Measurements from ENCODE around the gene LRRC59. TPM values are rescaled to one million over a fixed set of nuclear protein-coding genes. Genes with fewer than 3 reads are reported as not detected.

The LRRC59 gene
- total and polyA plus RNA-seq, 2 of the 13 experiments (the other 11 are each of a cell fraction or from before 2014, with no cell fraction given): 87.3 to 222 TPM

DNA sequence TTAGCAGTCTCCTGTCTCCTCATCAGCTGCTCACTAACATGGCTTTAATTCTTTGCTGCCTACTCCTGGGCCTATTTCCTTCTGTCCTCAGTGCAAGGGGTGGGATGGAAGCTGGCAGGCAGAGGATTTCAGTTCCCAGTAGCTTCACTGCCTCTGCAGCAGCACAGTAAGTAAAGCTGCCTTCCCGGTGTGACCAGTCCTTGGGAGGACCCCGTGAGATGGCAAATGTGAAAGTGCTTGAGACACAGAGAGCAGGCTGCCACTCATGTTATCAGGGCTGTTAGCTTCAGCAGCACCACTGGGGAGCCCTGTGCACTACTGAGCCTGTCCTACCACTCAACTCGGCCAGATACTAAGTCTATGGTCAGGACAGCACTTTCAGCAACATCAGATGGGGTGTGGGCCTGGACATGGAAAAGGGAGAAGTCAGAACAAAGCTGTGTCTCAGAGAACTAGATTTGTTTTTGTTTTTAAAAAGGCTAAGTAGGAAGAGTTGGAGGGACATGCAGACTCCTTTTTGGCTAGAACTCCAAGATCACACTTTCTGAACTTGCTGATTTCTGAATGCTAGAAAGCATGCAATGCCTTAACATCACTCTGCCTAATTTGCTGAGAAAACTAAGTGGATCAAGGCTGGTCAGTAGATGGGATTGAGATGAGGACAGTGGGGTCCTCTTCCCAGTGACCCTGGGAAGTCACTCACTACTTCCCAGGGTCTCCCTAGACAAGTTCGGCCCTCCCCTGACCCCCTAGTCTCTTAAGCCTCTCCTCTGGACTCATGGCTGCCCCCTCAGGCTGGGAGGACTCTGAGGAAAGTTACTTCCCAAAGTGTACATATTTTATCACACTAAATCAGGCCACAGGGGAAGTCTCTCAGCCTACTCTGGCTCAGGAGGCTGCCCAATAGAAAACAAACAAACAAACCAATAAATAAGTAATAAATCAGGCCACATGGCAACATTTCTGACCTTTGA, 29.8 kb upstream of the LRRC59 start:
- Histone ChIP-seq H3K9me3 (ENCODE audit: low read length) (no peaks in the 10 kb centered on the region), H3K27me3 (ENCODE audit: control insufficient read depth in 1 of 2, insufficient read depth in 2 of 2, low read length in 2 of 2) (no peaks in the 10 kb centered on the region; a peak in 1 of 5 replicates), H3K4me2 (ENCODE audit: low read depth, low read length) (peak overlapping the region; percentile 99), H3K27ac (ENCODE audit: extremely low read length, insufficient read depth, low read length) (peak overlapping the region; percentile 83), H3K4me1 (ENCODE audit: insufficient read depth, low read length) (peaks cover 92% of the 10 kb centered on the region), H3K4me3 (replicated peaks in 1 of 3; ENCODE audit: insufficient read depth in 1 of 3, low read depth in 2 of 3, low read length in 3 of 3) (peak overlapping the region; percentile 74 to 91 (median 90)), H2AFZ (ENCODE audit: low read length) (peak overlapping the region; percentile 10), H3K79me2 (ENCODE audit: insufficient read depth, low read length) (peaks cover 33% of the 10 kb centered on the region), H3K9ac (ENCODE audit: insufficient read depth, low read depth, low read length) (peak overlapping the region; percentile 84), H4K20me1 (ENCODE audit: insufficient read depth, low read length) (no peaks in the 10 kb centered on the region), H3K36me3 (replicated peaks in 1 of 2; ENCODE audit: control insufficient read depth in 1 of 2, insufficient read depth in 2 of 2, low read length in 2 of 2) (no peaks in the 10 kb centered on the region; a peak in 1 of 5 replicates)
- ChIA-PET CTCF (ENCODE audit: low intra/inter-chr PET ratio, low total read pairs) (interaction anchor here (1.5 to 4.1 kb wide), 2 partner anchors 29 to 51 kb away, joined by 6 to 20 read pairs; partner anchors contain the start of gene RSAD1), POLR2A (interaction anchor here (0.6 to 5.6 kb wide), 10 partner anchors 9 to 292 kb away, joined by 3 to 99 read pairs (median 4); partner anchors contain the start of genes LRRC59, LUC7L3 and RSAD1)
- DNase-seq (ENCODE audit: low spot score): peak; percentile 78
- BruUV-seq (replicated peaks): TSS peak; percentile 54
- WGBS (ENCODE audit: low lambda C conversion rate): 6% methylated on average over 4 of the region's 4 CpGs
- peak; percentile 67 for ATAC-seq
- intact Hi-C loops (cut with micrococcal nuclease; ENCODE audit: unreplicated experiment) (no loop called here), in situ Hi-C loops (cut with HindIII; ENCODE audit: extremely low pct_ligation_motif_present, low pct_unique_long_range_greater_than_20kb) (no loop called here)
- FAIRE-seq: peak; percentile 57
- TF ChIP-seq, protein P1, sequence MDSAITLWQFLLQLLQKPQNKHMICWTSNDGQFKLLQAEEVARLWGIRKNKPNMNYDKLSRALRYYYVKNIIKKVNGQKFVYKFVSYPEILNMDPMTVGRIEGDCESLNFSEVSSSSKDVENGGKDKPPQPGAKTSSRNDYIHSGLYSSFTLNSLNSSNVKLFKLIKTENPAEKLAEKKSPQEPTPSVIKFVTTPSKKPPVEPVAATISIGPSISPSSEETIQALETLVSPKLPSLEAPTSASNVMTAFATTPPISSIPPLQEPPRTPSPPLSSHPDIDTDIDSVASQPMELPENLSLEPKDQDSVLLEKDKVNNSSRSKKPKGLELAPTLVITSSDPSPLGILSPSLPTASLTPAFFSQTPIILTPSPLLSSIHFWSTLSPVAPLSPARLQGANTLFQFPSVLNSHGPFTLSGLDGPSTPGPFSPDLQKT (CRISPR knock-in tag; IDR thresholded peaks at IDR 0.05; ENCODE audit: borderline replicate concordance): no peak
- TF ChIP-seq ELF3 (CRISPR knock-in tag; IDR thresholded peaks at IDR 0.05): peak; percentile 11
- TF ChIP-seq, protein P2, sequence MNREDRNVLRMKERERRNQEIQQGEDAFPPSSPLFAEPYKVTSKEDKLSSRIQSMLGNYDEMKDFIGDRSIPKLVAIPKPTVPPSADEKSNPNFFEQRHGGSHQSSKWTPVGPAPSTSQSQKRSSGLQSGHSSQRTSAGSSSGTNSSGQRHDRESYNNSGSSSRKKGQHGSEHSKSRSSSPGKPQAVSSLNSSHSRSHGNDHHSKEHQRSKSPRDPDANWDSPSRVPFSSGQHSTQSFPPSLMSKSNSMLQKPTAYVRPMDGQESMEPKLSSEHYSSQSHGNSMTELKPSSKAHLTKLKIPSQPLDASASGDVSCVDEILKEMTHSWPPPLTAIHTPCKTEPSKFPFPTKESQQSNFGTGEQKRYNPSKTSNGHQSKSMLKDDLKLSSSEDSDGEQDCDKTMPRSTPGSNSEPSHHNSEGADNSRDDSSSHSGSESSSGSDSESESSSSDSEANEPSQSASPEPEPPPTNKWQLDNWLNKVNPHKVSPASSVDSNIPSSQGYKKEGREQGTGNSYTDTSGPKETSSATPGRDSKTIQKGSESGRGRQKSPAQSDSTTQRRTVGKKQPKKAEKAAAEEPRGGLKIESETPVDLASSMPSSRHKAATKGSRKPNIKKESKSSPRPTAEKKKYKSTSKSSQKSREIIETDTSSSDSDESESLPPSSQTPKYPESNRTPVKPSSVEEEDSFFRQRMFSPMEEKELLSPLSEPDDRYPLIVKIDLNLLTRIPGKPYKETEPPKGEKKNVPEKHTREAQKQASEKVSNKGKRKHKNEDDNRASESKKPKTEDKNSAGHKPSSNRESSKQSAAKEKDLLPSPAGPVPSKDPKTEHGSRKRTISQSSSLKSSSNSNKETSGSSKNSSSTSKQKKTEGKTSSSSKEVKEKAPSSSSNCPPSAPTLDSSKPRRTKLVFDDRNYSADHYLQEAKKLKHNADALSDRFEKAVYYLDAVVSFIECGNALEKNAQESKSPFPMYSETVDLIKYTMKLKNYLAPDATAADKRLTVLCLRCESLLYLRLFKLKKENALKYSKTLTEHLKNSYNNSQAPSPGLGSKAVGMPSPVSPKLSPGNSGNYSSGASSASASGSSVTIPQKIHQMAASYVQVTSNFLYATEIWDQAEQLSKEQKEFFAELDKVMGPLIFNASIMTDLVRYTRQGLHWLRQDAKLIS (CRISPR knock-in tag; IDR thresholded peaks at IDR 0.05): 0 out of 2 replicates have a peak, but pooled peaks have one; percentile 5
- 0 out of 2 replicates have a peak, but pooled peaks have one; percentile 42 for TF ChIP-seq TGIF2 (CRISPR knock-in tag; IDR thresholded peaks at IDR 0.05)
- TF ChIP-seq, protein P3, sequence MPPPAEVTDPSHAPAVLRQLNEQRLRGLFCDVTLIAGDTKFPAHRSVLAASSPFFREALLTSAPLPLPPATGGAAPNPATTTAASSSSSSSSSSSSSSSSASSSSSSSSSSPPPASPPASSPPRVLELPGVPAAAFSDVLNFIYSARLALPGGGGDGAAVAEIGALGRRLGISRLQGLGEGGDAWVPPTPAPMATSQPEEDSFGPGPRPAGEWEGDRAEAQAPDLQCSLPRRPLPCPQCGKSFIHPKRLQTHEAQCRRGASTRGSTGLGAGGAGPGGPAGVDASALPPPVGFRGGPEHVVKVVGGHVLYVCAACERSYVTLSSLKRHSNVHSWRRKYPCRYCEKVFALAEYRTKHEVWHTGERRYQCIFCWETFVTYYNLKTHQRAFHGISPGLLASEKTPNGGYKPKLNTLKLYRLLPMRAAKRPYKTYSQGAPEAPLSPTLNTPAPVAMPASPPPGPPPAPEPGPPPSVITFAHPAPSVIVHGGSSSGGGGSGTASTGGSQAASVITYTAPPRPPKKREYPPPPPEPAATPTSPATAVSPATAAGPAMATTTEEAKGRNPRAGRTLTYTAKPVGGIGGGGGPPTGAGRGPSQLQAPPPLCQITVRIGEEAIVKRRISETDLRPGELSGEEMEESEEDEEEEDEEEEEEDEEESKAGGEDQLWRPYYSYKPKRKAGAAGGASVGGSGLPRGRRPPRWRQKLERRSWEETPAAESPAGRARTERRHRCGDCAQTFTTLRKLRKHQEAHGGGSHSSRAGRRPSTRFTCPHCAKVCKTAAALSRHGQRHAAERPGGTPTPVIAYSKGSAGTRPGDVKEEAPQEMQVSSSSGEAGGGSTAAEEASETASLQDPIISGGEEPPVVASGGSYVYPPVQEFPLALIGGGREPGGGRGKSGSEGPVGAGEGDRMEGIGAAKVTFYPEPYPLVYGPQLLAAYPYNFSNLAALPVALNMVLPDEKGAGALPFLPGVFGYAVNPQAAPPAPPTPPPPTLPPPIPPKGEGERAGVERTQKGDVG (CRISPR knock-in tag; IDR thresholded peaks at IDR 0.05; ENCODE audit: borderline replicate concordance): 0 out of 2 replicates have a peak, but pooled peaks have one; percentile 44
- TF ChIP-seq HOMEZ (CRISPR knock-in tag; IDR thresholded peaks at IDR 0.05; ENCODE audit: low read depth): peak; percentile 91
- TF ChIP-seq, protein P4, sequence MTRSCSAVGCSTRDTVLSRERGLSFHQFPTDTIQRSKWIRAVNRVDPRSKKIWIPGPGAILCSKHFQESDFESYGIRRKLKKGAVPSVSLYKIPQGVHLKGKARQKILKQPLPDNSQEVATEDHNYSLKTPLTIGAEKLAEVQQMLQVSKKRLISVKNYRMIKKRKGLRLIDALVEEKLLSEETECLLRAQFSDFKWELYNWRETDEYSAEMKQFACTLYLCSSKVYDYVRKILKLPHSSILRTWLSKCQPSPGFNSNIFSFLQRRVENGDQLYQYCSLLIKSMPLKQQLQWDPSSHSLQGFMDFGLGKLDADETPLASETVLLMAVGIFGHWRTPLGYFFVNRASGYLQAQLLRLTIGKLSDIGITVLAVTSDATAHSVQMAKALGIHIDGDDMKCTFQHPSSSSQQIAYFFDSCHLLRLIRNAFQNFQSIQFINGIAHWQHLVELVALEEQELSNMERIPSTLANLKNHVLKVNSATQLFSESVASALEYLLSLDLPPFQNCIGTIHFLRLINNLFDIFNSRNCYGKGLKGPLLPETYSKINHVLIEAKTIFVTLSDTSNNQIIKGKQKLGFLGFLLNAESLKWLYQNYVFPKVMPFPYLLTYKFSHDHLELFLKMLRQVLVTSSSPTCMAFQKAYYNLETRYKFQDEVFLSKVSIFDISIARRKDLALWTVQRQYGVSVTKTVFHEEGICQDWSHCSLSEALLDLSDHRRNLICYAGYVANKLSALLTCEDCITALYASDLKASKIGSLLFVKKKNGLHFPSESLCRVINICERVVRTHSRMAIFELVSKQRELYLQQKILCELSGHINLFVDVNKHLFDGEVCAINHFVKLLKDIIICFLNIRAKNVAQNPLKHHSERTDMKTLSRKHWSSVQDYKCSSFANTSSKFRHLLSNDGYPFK (CRISPR knock-in tag; IDR thresholded peaks at IDR 0.05; ENCODE audit: borderline replicate concordance): peak; percentile 35; the same call in 1 of the 2 replicates

Data from HepG2 (cell line).